Activated CD4-positive, alpha-beta T cell treated with anti-CD3 and anti-CD28 coated beads for 36 hours (primary cell): ENCODE data around the gene COL23A1. TPM values are rescaled to one million over a fixed set of nuclear protein-coding genes. Genes with fewer than 3 reads are reported as not detected.
"Not testable (repeated sequence)": the region's sequence is repeated elsewhere in the genome, so short reads cannot be mapped to it uniquely, and the experiment has no call there.

Source experiments
- ATAC-seq: fragments of 200-7000 bp; cut with Tn5 transposase; one replicate; pipeline ENCODE4 v1.10.0; 2021; ENCODE audit warnings: mild to moderate bottlenecking, moderate library complexity
- CTCF ChIA-PET: fragments of 350-600 bp; sonication (Branson Sonifier 250); formaldehyde crosslinking; loops from one replicate; lab custom pipeline; 2021; ENCODE audit warnings: antibody characterized with exemption; lab: Charles Lee
- POLR2A ChIA-PET: fragments of 350-600 bp; sonication (Branson Sonifier 250); formaldehyde crosslinking; loops from one replicate; lab custom pipeline; 2021; ENCODE audit warnings: antibody characterized with exemption, inconsistent platforms; lab: Charles Lee
- DNase-seq: peaks from one replicate; pipeline ENCODE4 v3.0.0-alpha.2; 2020
- H3K27ac Mint-ChIP-seq: one replicate; pipeline ENCODE4 v1.8.0; 2021; ENCODE audit warnings: mixed read lengths
- H3K27me3 Mint-ChIP-seq: one replicate; pipeline ENCODE4 v1.8.0; 2021; ENCODE audit warnings: mixed read lengths
- H3K36me3 Mint-ChIP-seq: one replicate; pipeline ENCODE4 v1.8.0; 2021; ENCODE audit warnings: low read depth, mixed read lengths
- H3K4me1 Mint-ChIP-seq: one replicate; pipeline ENCODE4 v1.8.0; 2021; ENCODE audit warnings: mixed read lengths
- H3K4me3 Mint-ChIP-seq: one replicate; pipeline ENCODE4 v1.8.0; 2021; ENCODE audit warnings: mild to moderate bottlenecking, moderate library complexity, mixed read lengths
- H3K9me3 Mint-ChIP-seq: one replicate; pipeline ENCODE4 v1.8.0; 2021; ENCODE audit warnings: low read depth, mixed read lengths
- intact Hi-C, 2 experiments: fragments of 100-400 bp; cut with DNase I in 1 of 2; cut with micrococcal nuclease in 1 of 2; formaldehyde crosslinking; loops; one replicate each; pipeline versions ENCODE4 v1.14.2 to v1.15.1; 2022 to 2024; cut with DNase I, micrococcal nuclease
- total RNA-seq, 2 experiments: library from RNA; stranded (reverse); gene quantifications; one replicate each; pipeline ENCODE4 v1.2.3, GENCODE V29; 2021

Gene COL23A1
- total RNA-seq, 2 experiments from 2014 or later = not detected

DNA sequence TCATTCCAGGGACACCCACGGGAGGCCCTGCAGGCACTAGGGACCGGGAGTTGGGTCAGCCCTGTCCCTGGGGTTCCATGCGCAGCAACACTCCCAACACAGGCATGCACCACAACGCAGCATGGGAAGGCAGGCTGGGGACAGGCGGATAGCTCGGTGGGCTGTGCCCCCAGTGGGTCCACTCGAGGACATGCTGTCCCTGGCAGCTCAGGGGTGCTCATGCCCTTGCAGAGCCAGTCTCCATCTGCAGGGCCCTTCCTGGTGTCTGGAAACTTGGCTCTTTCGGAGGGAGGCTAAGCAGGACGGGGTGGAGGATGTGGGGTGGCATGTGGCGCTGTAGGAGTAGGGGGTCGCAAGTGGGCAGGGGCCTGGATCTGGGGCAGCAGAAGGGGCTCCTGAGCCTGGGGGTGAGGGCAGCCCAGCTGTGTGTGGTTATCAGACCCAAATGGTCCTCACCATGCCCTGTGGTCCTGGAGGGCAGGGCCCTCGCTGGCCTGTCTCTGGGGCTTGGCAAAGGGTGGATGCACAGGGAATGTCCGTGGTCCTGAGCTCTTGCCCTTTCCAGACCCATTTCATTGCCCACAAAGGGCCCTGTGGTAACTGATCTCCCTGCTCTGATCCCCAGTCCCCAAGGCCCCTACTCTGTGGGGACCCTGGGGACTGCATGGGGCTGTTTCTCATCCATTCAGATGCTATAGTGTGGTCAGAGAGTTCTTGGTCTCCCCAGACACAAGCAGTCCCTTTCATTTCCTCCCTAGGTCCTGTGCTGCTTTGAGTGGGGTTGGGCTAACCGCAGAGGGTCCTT lies 267.3 kb downstream of the COL23A1 start:
- intact Hi-C loops = no loop called here
- H3K27ac Mint-ChIP-seq = no peak overlapping the region
- H3K9me3 Mint-ChIP-seq = peaks cover 2% of the 10 kb centered on the region
- no peaks in the 10 kb centered on the region for H3K4me1 Mint-ChIP-seq
- CTCF ChIA-PET = no interaction called here
- ATAC-seq (no peak), DNase-seq (no peak)
- POLR2A ChIA-PET = no interaction called here
- no peaks in the 10 kb centered on the region for H3K27me3 Mint-ChIP-seq
- no peak overlapping the region for H3K4me3 Mint-ChIP-seq
- no peaks in the 10 kb centered on the region for H3K36me3 Mint-ChIP-seq

DNA sequence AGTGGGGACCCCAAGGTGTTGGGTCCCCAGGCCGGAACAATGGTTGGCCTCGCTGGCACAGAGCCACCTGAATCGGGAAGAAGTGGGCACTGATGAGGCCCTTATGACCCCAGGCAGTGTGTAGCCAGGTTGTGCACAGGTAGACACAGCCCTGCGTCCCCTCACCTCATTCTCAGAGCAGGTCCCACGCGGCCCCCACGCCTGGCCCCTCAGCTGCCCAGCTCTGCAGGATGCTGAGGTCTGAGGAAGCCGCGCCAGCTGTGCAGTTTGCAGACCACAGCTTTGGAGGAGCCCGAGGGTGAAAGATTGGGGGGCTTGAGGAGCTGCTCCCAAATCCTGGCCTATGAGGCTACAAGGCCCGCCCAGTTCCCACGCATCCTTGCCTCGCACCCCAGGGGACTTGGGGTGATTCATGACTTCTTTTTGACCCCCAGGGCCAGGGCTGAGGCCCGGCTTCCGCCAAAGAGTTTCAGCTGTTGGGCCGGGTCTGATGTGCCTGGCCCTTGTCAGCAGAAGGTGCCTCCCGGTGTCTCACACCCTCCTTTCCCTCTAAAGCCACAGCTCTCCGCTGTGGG lies 269.8 kb downstream of the COL23A1 start:
- Mint-ChIP-seq H3K9me3 (peaks cover 11% of the 10 kb centered on the region), H3K36me3 (no peaks in the 10 kb centered on the region), H3K4me3 (no peak overlapping the region), H3K4me1 (no peaks in the 10 kb centered on the region), H3K27ac (no peak overlapping the region), H3K27me3 (no peaks in the 10 kb centered on the region)
- ChIA-PET CTCF (interaction anchor here (0.6 kb wide), 1 partner anchor 814 kb away, joined by 3 read pairs; no protein-coding TSS in a partner anchor), POLR2A (no interaction called here)
- intact Hi-C loops = no loop called here
- ATAC-seq = no peak
- DNase-seq = no peak

- Mint-ChIP-seq H3K4me1 (no peaks in the 10 kb centered on the region), H3K9me3 (peaks cover 11% of the 10 kb centered on the region), H3K27me3 (no peaks in the 10 kb centered on the region), H3K36me3 (no peaks in the 10 kb centered on the region), H3K27ac (no peak overlapping the region), H3K4me3 (no peak overlapping the region)
- intact Hi-C loops = no loop called here
- ChIA-PET POLR2A (no interaction called here), CTCF (no interaction called here)
- ATAC-seq = no peak
- no peak for DNase-seq
Measured at GRCh38 chr5:178319541-178320041, 270.6 kb downstream of the COL23A1 start.

DNA sequence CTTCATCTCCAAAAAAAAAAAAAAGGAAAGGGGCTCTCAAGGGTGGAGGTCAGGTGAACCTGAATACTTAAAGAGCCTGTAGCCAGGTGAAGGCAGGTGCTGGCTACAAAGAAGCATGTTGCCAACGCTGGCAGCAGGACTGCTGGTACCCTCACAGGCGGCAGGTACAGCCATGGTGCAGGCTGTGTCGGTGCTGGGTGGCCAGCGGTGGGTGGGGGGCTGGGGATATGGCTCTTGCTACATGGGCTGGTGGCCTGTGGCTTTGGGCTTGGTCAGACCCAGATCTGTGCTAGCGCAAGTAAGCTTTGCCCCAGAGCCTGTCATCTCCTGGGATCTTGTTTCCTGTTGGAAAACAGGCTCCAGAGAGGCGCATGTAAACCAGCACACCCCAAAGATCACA lies 271.3 kb downstream of the COL23A1 start:
- Mint-ChIP-seq H3K36me3 (no peaks in the 10 kb centered on the region), H3K9me3 (peaks cover 11% of the 10 kb centered on the region), H3K27ac (no peak overlapping the region), H3K27me3 (no peaks in the 10 kb centered on the region), H3K4me1 (no peaks in the 10 kb centered on the region), H3K4me3 (no peak overlapping the region)
- POLR2A ChIA-PET = interaction anchor here (0.6 kb wide), 1 partner anchor 245 kb away, joined by 4 read pairs; no protein-coding TSS in a partner anchor
- no peak for ATAC-seq
- CTCF ChIA-PET = no interaction called here
- DNase-seq = no peak
- intact Hi-C loops = no loop called here

- DNase-seq = no peak
- POLR2A ChIA-PET = interaction anchor here (0.6 kb wide), 1 partner anchor 245 kb away, joined by 4 read pairs; no protein-coding TSS in a partner anchor
- CTCF ChIA-PET = no interaction called here
- H3K27me3 Mint-ChIP-seq = no peaks in the 10 kb centered on the region
- H3K9me3 Mint-ChIP-seq = peaks cover 11% of the 10 kb centered on the region
- H3K36me3 Mint-ChIP-seq = no peaks in the 10 kb centered on the region
- no peak overlapping the region for H3K4me3 Mint-ChIP-seq
- H3K4me1 Mint-ChIP-seq = no peaks in the 10 kb centered on the region
- no peak for ATAC-seq
- intact Hi-C loops = no loop called here
- H3K27ac Mint-ChIP-seq = no peak overlapping the region
Measured at GRCh38 chr5:178318382-178318781, 271.8 kb downstream of the COL23A1 start.

- H3K36me3 Mint-ChIP-seq, intact Hi-C loops, DNase-seq, H3K27ac Mint-ChIP-seq, H3K4me1 Mint-ChIP-seq, H3K4me3 Mint-ChIP-seq, POLR2A ChIA-PET, CTCF ChIA-PET, H3K27me3 Mint-ChIP-seq: not testable (repeated sequence)
- peaks cover 11% of the 10 kb centered on the region for H3K9me3 Mint-ChIP-seq
- peak; percentile 19 for ATAC-seq
Measured at GRCh38 chr5:178317727-178318126, 272.5 kb downstream of the COL23A1 start.

DNA sequence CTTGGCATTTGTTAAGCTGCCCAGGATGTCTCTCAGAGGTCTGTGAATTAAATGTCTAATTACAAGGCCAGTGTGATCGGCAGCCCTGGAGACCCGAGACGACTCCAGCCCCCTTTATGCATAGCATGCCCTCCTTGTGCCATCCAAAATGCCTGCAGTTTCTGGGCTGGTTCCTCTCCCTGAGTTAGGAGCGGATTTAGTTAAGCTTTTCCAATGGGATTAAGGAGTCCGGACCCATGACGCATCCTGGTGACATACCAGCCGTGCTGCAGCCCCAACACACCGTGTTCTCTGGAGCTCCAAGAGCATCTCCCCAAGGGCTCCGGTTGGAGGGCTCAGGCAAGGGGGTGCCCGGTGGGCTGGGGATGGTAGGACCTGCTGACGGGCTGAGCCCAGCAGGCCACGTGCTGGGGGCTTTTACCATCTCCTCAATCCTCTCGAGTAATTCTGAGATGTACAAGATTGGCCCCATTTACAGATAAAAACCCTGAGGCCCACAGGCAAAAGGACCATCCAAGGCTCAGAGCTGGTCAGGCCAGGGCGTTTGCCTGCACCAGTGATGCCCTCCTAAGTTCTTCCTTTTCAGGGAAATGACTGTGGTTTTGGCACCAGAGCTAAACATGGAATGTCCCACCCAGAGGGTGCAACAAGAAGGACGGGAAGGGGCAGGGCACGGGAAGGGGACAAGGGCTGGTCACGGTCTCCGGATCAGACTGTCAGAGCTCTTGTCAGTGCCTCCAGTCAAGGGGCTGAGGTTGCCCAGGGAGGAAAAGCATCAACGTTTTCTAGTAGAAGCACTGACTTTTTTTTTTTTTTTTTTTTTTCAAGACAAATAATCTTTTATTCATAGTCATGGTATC lies 275.0 kb downstream of the COL23A1 start:
- no peak overlapping the region for H3K4me3 Mint-ChIP-seq
- H3K9me3 Mint-ChIP-seq = peaks cover 11% of the 10 kb centered on the region
- H3K27ac Mint-ChIP-seq = no peak overlapping the region
- DNase-seq = no peak
- intact Hi-C loops = no loop called here
- ATAC-seq = no peak
- no peaks in the 10 kb centered on the region for H3K4me1 Mint-ChIP-seq
- ChIA-PET POLR2A (no interaction called here), CTCF (interaction anchor here (0.5 to 1.0 kb wide), 3 partner anchors 31 to 78 kb away, joined by 3 to 4 read pairs (median 3); no protein-coding TSS in a partner anchor)
- H3K27me3 Mint-ChIP-seq = peaks cover 2% of the 10 kb centered on the region
- H3K36me3 Mint-ChIP-seq = no peaks in the 10 kb centered on the region

GRCh38 chr5:178314061-178314660 lies 276.0 kb downstream of the COL23A1 start:
- H3K27ac Mint-ChIP-seq = no peak overlapping the region
- H3K9me3 Mint-ChIP-seq = peaks cover 11% of the 10 kb centered on the region
- no peak for ATAC-seq
- no peaks in the 10 kb centered on the region for H3K4me1 Mint-ChIP-seq
- intact Hi-C loops = no loop called here
- ChIA-PET POLR2A (no interaction called here), CTCF (interaction anchor here (0.5 kb wide), 1 partner anchor 77 kb away, joined by 3 read pairs; no protein-coding TSS in a partner anchor)
- no peak for DNase-seq
- H3K27me3 Mint-ChIP-seq = peaks cover 2% of the 10 kb centered on the region
- H3K4me3 Mint-ChIP-seq = no peak overlapping the region
- H3K36me3 Mint-ChIP-seq = no peaks in the 10 kb centered on the region

DNA sequence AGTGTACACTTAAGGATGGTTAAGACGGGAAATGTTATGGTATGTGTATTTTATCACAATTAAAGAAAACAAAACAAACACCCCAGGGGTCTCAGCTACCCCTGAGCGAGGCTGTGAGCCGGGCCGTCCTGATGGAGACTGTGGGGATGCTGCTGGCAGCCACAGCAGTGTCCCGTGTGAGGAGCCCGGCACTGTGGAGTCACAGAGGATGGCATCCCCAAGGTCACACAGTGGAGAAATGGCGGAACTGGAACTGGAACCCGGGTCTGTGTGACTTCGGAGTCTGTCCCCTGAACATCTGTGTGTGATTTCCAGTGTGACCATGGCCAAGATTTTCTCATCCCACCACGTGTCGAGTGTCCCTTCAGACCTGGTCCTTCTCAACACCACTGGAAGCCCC lies 276.9 kb downstream of the COL23A1 start:
- ChIA-PET CTCF (no interaction called here), POLR2A (no interaction called here)
- intact Hi-C loops = no loop called here
- Mint-ChIP-seq H3K4me1 (no peaks in the 10 kb centered on the region), H3K27ac (no peak overlapping the region), H3K36me3 (no peaks in the 10 kb centered on the region), H3K9me3 (peaks cover 11% of the 10 kb centered on the region), H3K4me3 (no peak overlapping the region), H3K27me3 (peaks cover 2% of the 10 kb centered on the region)
- ATAC-seq (no peak), DNase-seq (no peak)

DNA sequence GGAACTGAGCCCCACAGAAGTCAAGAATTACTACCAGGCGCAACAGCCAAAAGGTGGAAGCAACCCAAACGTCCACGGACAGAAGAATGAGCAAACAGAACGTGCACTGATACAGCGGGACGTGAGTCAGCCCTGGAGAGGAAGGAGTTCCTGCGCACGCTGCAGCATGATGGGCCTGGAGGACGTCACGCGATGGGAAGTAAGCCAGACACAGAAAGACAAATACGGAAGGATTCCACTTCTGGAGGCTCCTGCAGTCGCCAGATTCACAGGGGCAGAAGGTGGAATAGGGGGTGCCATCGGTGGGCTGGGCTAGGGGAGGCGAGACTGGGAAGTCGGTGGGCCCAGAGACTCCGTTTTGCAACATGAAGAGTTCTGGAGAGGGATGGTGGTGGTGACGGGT lies 277.3 kb downstream of the COL23A1 start:
- Mint-ChIP-seq H3K4me3 (no peak overlapping the region), H3K27me3 (peaks cover 2% of the 10 kb centered on the region), H3K9me3 (peaks cover 9% of the 10 kb centered on the region), H3K36me3 (no peaks in the 10 kb centered on the region), H3K27ac (no peak overlapping the region), H3K4me1 (no peaks in the 10 kb centered on the region)
- ChIA-PET CTCF (no interaction called here), POLR2A (no interaction called here)
- no peak for ATAC-seq
- intact Hi-C loops = no loop called here
- DNase-seq = no peak
